GM19468 (cell line): ENCODE results near the gene TRAF7.

Source experiments
- ATAC-seq: cut with Tn5 transposase; IDR thresholded peaks from one replicate; pipeline ENCODE4 v1.9.1; 2021; ENCODE audit warnings: mild to moderate bottlenecking, moderate library complexity, moderate number of reproducible peaks; ENCODE audit not compliant: unreplicated experiment; ENCODE audit errors: extremely low read depth

The TRAF7 gene

GRCh38 chr16:2145843-2146242, 9.7 kb upstream of the TRAF7 start:
- ATAC-seq: no peak

GRCh38 chr16:2147378-2147777, 8.2 kb upstream of the TRAF7 start:
- ATAC-seq: no peak

GRCh38 chr16:2147981-2148671, 7.5 kb upstream of the TRAF7 start, which contains the start of gene RAB26:
Gene RAB26 (plus strand): TSS chr16:2148625. CDS start chr16:2148784, 159 bp downstream.
- no peak for ATAC-seq

GRCh38 chr16:2148714-2149629, 6.6 kb upstream of the TRAF7 start:
- no peak for ATAC-seq

GRCh38 chr16:2149630-2150417, 5.8 kb upstream of the TRAF7 start:
- no peak for ATAC-seq

- ATAC-seq: no peak
These were observed 5.0 kb upstream of the TRAF7 start for GRCh38 chr16:2150418-2151187.

- no peak for ATAC-seq
These were observed 4.1 kb upstream of the TRAF7 start for GRCh38 chr16:2151188-2152091.

GRCh38 chr16:2152695-2153506, 2.7 kb upstream of the TRAF7 start:
- no peak for ATAC-seq

GRCh38 chr16:2154533-2155090, 970 bp upstream of the TRAF7 start:
- ATAC-seq: no peak

GRCh38 chr16:2155977-2156848, 631 bp downstream of the TRAF7 start:
- no peak for ATAC-seq

GRCh38 chr16:2156849-2157224, 1.3 kb downstream of the TRAF7 start:
- ATAC-seq: no peak

GRCh38 chr16:2157480-2158261, 2.1 kb downstream of the TRAF7 start:
- ATAC-seq: no peak

- no peak for ATAC-seq
These were observed 2.7 kb downstream of the TRAF7 start for GRCh38 chr16:2158262-2158638.

GRCh38 chr16:2159175-2159838, 3.7 kb downstream of the TRAF7 start:
- no peak for ATAC-seq

- no peak for ATAC-seq
These were observed 5.5 kb downstream of the TRAF7 start for GRCh38 chr16:2160915-2161551.
